NCI-H1105 treated with DMSO at 0.1 percent for 48 hours (cell line): Measurements from ENCODE around the gene ABHD8.
A peak's percentile ranks its signal among the peaks of the same experiment; 100 is the strongest.
"Not testable (repeated sequence)": the region's sequence is repeated elsewhere in the genome, so short reads cannot be mapped to it uniquely, and the experiment has no call there.

ENCODE experiments used
- DNase-seq: peaks from one replicate; lab custom pipeline; 2025; lab: John Stamatoyannopoulos, UW

Gene ABHD8

GRCh38 chr19:17296976-17297375 lies 6.2 kb downstream of the ABHD8 start:
- no peak for DNase-seq

- DNase-seq, result no peak
These were observed 7.0 kb downstream of the ABHD8 start for GRCh38 chr19:17296273-17296672.

- not testable (repeated sequence) for DNase-seq
These were observed 7.7 kb downstream of the ABHD8 start for GRCh38 chr19:17295551-17295950.

GRCh38 chr19:17294051-17294891 lies 9.0 kb downstream of the ABHD8 start:
- DNase-seq, result no peak

- no peak for DNase-seq
These were observed 9.6 kb downstream of the ABHD8 start for GRCh38 chr19:17293605-17294004.

GRCh38 chr19:17292301-17293074 lies 10.7 kb downstream of the ABHD8 start:
- no peak for DNase-seq

GRCh38 chr19:17289489-17289888 lies 13.7 kb downstream of the ABHD8 start:
- DNase-seq, result no peak

GRCh38 chr19:17286752-17287151 lies 16.5 kb downstream of the ABHD8 start:
- no peak for DNase-seq

- no peak for DNase-seq
These were observed 17.0 kb downstream of the ABHD8 start for GRCh38 chr19:17286263-17286662.

GRCh38 chr19:17285415-17286135 lies 17.6 kb downstream of the ABHD8 start:
- DNase-seq, result no peak

- no peak for DNase-seq
These were observed 19.7 kb downstream of the ABHD8 start for GRCh38 chr19:17283504-17283996.

GRCh38 chr19:17282488-17283125 lies 20.6 kb downstream of the ABHD8 start:
- DNase-seq, result peak; percentile 87

- DNase-seq, result peak; percentile 2
These were observed 21.6 kb downstream of the ABHD8 start, which contains the start of gene ANKLE1 for GRCh38 chr19:17281391-17282304. ANKLE1 (plus strand) TSS chr19:17281901; CDS start chr19:17281921, 20 bp downstream.

- no peak for DNase-seq
These were observed 23.8 kb downstream of the ABHD8 start for GRCh38 chr19:17279436-17279835.

- no peak for DNase-seq
These were observed 27.6 kb downstream of the ABHD8 start for GRCh38 chr19:17275441-17276175.

- not testable (repeated sequence) for DNase-seq
These were observed 28.3 kb downstream of the ABHD8 start for GRCh38 chr19:17274892-17275291.

- no peak for DNase-seq
These were observed 34.5 kb downstream of the ABHD8 start for GRCh38 chr19:17268754-17269153.

- DNase-seq, result peak; percentile 97
These were observed 36.0 kb downstream of the ABHD8 start, which contains the start of gene BABAM1 for GRCh38 chr19:17266975-17267788. BABAM1 (plus strand) TSS chr19:17267443; CDS start chr19:17268807, 1,364 bp downstream.

GRCh38 chr19:17266589-17266974 lies 36.6 kb downstream of the ABHD8 start:
- DNase-seq, result no peak
